Measurements from ENCODE around the gene SARDH.
A peak's percentile ranks its signal among the peaks of the same experiment; 100 is the strongest.
"Not testable (repeated sequence)": the region's sequence is repeated elsewhere in the genome, so short reads cannot be mapped to it uniquely, and the experiment has no call there.

Gene SARDH

DNA sequence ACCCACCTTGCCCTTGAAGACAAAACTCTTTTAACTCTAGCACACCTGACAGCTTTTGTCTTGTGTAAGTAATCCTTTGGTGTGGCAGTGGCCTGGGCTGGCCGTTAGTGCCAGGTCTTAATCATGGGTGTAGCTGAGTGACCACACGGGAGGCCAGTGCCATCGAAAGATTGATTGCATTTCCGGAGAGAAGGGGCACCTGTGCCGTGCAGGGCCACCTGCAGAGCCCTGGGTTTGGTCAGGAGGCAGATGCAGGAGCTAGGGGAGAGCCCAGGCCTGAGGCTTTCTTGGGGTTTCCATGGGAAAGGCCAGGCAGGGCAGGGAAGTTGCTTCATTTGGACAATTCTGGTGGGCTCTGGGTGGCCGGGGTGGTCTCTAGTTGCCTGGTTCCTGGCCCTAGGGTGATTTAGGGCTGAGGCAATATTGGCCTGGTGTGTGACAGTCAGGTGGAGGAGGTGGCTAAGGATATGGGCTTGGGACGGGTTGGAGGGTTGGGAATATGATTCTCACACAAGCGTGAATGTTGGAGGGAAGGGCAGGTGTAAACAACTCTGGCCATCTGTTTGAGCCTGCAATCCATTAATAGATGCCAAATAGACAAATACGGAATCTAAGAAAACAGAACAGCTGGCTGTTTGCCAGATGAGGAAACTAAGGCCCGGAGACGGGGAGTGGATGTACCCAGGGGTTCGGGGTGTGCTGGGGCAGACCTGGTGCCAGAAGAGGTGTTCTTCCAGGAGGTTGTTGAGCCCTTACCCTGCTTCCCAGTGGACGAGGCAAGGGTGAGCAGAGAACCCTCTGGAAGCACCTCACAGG lies 97.4 kb downstream of the SARDH start:
- no peak for DNase-seq

DNA sequence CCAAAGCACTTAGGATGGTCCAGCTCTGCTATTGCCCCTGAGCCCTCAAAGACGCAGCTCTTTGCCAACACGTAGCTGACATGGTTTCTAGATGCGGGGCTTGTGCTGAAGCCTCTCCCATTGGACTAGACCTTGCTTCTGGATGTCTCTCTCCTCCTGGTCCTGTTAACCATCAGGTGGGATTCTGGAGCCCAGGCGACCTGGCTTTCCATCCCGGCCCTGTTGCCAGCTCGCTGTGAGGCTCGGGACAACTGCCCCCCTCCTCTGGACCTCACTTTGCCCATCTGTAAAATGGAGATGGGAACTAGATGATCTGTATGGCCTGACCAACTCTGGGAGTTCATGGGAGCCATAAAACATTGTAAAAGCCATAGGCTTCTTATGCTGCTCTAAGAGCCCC lies 98.0 kb downstream of the SARDH start:
- no peak for DNase-seq

DNA sequence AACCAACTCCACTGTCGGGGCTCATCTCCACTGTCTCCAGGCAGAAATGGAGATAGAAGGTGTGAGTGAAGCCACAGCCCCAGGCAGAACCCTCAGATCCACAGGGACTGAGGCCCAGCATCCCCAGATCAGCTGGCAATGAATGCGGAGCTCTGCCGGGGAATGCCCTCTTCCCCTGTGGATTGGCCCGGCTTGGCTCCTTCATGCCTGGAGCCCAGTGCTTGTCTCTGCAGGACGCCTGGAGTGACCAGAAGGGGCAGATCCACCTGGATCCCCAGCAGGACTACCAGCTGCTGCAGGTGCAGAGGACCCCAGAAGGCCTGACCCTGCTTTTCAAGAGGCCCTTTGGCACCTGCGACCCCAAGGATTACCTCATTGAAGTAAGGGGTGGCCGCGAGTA lies 98.5 kb downstream of the SARDH start:
- no peak for DNase-seq

DNA sequence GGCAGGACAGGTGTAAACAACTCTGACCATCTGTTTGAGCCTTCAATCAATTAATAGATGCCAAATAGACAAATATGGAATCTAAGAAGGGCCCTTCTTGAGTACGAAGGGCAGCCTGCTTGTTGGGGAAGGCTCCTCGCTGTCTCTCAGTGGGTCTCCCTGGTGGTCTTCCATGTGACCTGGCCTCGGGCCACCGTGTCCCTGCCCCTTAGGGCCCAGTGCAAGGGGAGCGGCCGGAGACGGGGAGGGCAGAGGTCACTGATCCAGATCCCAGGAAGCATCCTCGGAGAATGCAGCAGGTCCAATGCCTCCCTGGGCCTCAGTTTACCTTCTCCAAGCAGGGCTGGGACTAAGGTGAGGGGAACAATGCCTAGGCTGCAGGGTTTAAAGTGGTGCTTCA lies 99.4 kb downstream of the SARDH start:
- no peak for DNase-seq

DNA sequence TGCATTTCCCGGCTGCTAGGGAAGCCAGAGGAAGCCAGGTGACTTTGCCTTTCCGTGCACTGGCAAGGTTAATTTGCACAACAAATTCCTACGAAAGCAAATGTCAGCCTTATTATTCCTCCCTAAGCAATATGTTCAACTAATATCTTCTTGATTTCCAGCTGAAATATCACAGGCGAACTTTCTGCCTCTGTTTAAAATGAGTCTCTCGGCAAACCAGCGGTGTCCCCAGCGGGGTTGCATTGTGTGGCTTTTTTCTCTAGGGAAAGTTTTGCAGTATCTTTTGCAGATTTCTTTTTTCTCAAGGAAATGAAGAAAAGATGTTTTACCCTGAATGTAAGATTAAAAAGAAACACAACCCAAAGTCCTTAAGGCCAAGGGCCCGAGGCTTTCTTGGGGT lies 100.1 kb downstream of the SARDH start:
- no peak for DNase-seq

DNA sequence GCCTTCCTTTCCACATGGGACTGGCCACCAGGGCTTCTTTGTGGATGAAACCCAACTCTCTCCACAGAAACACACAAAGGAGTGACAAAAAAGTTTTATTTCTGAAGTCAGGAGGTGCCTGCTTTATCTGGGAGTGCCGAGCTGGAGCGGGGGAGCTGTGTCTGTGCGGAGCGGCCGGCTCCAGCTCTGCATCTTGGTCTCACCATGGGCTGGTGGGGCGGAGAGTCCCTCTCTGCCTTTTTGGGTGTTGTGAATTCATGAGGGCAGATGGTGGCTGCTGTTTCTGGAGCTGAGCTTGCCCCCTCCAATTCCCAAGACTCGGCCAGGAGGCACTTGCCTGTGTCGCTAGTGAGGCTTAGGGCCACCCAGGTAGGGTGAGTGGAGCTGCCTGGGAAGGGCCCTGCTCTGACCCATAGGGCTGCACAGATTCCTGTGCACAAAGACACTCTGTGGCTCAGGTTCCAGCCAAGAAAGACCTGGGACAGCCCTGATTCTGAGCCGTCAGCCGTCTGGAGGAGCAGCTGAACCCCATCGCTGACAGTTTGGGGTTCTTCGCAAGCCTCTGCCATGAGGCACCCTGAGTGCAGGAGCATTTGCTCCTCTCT lies 100.6 kb downstream of the SARDH start:
- no peak for DNase-seq

DNA sequence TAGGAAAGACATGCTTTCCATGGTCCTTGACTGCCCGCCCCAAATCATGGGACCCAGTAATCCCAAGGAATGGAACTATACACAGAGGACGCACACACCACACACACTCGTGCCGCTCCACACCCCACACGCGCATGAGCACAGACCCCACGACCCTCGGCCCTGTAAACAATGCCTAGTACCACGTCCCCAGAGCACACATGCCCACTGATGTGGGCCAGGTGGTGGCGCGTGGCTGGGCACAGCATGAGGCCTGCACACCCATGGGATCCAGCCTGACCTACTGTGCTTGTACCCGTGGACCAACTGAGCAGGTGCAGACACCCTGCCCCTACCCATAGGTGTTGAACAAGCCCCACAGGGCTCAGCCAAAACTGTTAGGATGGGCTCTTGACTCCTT lies 101.2 kb downstream of the SARDH start:
- no peak for DNase-seq

DNA sequence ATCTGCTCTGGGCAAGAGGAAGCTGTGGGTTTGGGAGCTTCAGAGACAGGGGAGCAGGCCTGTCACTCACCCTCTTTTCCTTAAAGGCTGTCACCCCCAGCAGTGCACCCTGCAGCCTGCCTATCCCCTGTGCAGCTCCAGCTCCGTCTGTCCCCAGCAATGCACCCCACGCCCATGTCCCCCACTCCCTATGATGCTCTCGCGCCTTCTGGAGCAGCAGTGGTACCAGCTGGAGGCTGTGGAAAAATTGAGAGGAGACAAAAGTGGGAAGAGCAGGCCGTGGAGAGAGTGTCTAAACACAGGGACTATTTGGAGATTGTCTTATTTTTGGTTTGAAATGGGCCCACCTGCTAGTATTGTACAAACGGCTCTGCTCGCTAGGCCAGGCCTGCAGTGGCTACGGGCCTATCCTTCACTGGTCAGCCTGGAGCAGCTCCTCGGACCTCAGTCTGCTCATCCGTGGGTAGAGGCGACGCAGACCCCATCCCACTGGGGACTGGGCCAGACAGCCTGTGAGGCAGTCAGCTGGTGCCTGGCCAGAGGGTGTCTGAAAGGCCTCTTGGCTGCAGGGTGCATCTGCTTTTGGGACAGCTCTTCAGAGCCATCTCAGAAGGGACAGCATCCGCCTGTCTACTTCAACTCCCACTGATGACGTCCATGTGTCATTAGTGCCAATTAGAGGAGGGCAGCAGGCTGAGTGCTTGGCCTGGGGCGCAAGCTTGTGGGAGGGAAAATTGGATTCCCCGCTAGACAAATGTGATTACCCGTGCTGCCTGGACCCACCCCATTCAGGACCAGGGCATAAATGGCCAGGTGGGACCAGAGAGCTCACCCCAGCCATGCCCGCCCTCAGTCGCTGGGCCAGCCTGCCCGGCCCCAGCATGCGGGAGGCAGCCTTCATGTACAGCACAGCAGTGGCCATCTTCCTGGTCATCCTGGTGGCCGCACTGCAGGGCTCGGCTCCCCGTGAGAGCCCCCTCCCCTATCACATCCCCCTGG lies 102.3 kb downstream of the SARDH start, which contains the start of gene DBH:
Gene DBH, plus strand, starts transcription at position 831 of the 999 bp plus-strand sequence. Its CDS starts 9 bp downstream, at position 840.
- DNase-seq: no peak

DNA sequence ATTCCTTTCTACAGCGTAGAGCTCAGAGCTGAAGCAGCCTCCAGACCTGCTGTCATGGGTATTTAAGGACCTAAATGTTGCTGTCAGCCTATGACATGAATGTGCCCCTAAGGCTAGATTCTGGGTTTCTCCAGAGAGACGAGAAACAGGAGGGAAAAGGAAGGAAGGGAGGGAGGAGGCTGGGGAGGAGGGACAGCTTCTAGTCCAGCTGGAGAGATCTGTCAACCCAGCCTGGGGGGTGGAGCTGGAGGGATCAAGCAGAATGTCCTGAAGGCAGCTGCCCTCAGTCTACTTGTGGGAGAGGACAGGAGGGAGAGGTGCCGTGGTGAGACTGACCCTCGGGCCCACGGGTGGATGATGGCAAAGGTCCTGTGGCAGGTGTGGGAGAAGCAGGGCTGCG lies 103.1 kb downstream of the SARDH start:
- no peak for DNase-seq

DNA sequence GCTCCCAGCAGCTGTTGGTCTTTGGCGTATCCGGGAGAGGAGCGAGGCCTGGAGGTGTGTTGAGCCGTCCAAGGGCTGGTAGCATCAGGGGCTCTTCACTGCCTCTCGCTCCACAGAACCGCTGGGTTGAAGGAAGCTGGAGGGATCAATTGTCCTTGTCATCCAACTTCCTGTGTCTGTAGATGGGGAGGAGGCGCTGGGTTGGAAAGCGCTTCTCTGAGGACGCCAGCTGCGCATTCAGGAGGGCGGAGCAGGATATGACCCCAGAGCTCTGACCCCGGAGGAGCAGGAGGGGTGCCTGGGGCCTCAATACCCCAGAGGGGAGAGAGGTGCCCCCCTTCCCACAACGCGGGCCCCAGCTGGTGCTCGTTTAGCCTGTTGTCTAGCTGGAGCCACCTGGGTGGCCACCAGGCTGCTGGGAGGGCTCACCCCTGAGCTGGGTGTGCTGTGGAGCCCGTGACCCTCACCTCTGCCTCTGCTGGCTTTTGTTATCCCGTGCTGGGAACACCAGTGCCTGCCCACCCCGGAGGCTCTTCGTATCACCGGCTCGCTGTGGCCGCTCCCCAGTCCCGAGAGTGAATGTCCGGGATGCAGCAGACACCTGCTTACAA lies 104.0 kb downstream of the SARDH start:
- no peak for DNase-seq

DNA sequence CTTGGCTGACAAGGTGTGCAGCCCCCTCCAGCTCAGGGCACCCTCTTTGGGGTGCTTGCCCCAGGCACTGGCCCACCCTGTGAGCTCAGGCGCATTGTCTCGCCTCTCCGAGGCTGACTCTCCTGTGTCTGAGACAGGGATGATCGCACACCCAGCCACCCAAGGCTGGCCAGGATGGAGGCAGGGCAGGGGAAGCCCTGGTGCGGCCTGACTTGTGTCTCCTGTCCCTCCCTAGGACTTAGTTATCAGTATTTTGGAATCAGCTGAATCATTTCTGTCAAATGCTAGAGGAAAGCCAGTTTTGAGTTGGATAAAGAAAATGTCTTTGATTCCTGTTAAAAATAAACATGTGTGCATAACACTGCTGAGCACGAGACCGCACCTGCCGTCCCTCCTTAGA lies 104.5 kb downstream of the SARDH start:
- no peak for DNase-seq

DNA sequence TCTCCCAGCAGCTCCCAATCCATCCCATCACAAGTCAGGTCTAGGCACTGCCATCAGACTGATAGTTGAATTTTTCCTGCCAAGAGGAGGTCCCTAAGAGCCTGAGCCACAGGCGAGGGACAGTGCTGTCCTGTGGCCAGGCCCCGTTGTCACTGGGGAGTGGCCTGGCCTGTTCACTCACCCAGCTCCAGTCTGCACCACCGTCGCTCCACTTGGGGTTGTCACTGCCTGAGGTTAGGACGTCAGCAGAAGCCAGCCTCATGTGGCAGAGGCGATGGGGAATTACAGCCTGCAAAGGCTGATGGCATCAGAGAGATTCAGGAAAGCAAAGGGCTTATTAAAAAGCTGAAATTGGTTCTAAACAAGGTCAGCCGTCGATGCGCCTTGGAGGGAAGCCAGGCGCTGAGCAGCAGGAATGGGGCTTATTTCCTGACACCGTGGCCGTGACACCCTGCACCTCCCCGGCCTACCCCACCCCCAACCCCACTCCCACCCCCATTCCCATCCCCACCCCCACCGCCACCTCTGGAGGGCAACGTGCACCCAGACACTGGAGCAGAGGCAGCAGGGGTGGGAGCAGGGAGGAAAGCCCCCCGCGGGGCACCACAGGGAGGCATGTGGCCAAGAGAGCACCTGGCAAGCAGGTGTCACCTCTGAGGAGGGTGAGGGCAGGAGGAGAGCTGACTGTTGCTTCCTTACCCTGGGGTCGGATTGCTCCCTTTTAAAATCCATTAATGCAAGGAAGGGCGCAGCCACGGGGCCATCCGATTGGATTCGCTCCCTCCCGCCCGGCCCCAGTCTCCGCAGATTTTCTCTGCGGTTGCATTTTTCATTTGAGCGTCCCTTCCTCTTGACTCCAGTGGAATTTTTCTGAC lies 105.1 kb downstream of the SARDH start:
- no peak for DNase-seq

DNA sequence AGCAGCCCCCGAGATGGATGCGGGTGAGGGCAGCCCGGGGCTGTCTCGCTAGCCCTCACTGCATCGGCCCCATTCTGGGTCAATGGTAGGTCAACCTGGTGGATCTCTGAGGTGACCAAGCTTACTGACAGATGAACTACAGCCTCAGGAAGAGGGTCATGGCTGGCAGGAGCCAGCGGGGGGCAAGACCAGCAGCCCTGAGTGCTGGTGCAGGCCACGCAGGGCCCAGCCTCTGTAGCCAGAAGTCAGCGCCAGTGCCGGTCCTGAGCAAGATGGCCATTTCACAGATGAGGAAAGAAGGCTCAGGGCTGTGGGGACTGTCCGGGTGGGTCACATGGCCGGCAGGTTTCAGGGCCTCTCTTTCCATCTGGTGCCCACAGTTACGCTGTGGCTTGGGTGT lies 107.0 kb downstream of the SARDH start:
- no peak for DNase-seq

DNA sequence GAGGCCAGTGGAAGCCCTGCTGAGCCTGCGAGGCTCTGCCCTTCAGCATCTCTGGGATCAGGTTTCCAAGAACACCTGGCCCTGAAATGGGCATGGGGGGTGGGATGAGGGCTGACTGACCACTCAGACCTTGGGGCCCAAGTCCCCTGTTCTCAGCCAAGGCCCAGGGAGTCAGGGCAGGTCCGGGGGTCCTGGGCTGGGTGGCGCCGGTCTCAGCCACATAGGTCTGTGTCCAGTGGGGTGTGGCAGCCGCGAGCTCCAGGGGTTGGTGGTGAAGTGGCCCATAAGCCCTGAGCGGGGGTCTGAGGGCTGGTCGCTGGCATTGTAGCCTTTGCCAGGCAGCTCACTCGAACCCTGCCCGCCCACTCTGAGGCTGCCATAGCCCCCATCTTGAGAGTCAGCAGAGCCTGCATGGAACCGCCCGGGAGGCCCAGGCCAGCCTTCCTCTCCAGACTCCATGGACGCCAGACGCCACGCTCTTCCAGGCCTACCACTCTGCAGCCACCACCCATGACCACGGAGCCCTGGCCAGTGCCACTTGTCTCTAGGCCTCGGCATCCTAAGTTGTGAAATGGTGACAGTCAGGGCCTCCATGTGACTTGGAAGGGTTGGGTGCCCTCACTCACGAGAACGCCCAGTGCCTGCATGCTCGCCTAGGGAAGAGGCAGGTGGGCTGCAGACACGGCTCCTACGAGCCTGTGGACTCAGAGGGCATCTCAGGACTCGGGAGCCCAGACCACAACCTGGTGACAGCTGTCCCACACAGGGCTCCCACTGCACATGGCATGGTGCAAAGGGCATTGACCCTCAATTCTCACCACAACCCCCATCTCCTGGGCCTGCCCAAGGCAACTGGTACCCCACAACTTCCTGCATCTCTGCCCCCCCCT lies 108.7 kb downstream of the SARDH start:
- DNase-seq: no peak

DNA sequence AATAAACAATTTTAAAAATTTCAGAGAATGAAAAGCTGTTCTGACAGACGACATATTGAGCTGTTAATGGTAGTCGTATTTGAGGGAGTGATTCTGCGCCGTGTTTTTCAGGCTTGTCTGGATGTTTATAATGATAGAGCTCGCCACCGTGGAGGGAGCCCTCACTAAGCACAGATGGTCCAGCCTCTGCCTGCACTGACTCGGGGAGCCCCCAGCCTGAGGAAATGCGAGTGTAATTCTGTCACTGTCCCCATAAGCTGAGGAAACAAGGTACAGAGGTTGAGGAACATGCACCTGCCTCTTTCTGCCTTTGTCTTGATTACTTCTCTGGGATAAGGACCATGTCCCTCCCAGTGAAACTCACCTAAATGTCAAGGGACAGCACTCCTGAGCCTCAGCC lies 109.4 kb downstream of the SARDH start:
- no peak for DNase-seq

DNA sequence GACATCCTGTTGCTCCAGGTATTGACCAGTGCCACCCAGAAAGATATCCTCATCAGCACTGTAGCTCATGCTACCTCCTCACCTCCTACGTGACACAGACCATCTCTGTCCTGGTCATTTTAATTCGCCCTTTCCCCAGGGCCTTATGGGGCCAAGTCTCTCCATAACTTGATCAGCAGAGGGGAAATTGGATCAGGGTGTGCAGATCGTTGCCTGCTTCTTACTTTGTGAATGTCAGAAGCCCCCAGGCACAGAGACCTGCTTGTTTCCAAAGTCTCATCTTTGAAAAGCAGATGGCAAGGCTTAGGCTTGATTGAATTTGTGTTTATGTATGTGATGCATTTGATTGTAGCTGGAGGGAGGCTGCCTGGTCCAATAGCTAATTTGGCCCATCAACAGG lies 110.8 kb downstream of the SARDH start:
- DNase-seq: no peak

DNA sequence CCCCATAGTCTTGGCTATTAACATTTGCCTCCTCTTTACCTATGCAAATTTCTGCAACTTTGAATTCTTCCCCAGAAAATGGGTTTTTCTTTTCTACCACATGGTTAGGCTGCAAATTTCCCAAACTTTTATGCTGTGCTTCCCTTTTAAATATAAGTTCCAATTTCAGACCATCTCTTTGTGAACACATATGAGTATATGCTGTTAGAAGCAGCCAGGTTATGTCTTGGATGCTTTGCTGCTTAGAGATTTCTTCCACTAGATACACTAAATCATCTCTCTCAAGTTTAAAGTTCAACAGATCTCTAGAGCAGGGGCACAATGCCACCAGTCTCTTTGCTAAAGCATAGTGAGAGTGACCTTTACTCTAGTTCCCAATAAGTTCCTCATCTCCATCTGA lies 112.1 kb downstream of the SARDH start:
- DNase-seq: not testable (repeated sequence)

DNA sequence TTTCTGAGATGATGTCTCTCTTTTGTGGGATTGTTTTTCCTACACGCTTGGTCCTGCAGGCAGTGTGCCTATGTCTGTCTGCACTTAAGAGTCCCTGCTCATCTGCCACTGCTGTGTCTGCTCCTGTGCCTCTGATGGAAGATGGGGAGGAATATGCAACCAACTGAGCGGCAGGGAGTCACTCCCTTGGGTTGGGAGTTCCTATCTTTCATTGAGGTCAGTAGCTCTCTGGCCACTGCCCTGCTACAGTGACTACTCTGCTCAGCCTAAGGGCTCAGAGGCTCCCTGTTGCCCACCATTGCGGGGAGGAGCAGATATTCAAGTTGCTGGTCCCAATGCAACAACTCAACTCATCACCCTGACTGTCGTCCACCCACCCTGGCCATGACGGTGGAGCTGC lies 115.6 kb downstream of the SARDH start:
- DNase-seq: no peak

DNA sequence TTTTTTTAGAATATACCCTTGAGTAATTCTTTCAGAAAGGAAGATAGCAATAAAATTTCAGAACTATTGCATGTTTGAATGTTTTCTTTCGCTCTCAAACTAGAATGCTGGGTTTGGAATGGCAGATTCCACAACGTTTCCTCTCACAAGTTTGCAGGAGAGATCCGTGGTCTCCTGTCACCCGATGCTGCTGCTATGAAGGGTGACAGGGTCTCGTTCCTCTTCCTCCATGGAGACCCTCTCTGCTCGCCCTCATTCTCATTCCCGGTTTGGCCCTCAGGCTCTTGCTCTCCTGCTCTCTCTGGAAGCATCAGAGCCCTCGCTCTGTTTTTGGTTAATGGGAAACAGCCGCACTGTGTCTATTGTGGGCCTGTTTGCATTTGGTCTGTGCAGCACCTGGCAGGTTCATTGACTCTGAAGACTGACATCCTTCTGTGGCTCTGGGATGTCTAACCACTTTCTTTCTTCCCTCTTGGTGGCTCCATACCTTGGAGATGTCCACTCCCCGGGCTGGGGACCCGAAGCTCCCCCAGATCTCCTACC lies 116.4 kb downstream of the SARDH start:
- DNase-seq: no peak

DNA sequence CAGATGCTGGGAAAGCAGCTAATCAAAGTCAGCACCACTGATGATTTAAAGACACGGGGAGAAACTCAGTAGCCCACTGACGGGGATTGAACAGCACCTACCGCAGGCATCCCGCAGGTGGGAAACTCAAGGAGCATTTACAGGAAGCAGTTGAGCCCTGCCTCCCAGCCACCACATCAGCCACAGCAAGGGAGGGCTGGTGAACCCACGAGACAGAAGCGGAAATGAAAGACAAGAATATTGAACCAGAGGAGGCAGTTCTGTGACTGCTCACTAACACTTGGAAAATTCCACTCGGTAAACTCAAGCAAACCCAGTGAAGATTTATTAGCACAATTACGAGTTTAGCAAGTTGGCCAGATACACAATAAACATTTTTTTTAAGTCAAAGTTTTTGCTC lies 118.4 kb downstream of the SARDH start:
- DNase-seq: peak; percentile 11

Data from effector CD8-positive, alpha-beta T cell (primary cell).